ENCODE results near the gene ABHD14A. TPM values are rescaled to one million over a fixed set of nuclear protein-coding genes. Genes with fewer than 3 reads are reported as not detected.

ABHD14A gene
- total and polyA plus RNA-seq, 2 experiments from 2014 or later = 17.1 to 55.1 TPM

DNA sequence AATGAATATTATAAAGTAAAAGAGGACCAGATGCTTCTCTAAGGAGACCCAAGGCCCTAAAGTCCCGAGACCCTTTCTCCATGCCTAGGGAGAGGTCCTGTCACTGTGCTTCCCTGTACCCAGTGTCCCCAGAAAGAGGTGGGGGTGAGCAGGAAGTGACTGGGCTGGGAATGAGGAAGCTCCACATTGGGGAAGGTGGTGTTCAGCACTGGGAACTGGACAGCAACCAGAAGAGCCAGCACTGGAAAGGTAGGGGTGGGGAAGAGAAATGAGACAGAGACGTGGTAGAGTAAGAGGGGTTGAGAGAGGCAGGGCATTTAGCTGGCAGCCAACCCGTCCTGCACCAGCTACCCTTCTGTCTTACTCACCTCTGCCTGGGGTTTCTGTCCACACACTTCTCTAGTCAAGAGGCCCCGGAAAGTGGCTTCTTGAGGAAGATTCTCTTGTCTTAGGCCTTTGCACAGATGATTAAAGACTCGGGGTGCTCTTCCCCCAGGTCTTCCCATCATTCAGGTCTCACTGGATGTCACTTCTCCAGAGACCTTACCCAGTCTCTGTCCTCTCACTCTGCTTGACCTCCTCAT is 45.4 kb upstream of the ABHD14A start:
- Histone ChIP-seq H3K4me1 (ENCODE audit: insufficient read depth) (no peaks in the 10 kb centered on the region), H4K20me1 (ENCODE audit: insufficient read depth, poor library complexity, severe bottlenecking) (no peaks in the 10 kb centered on the region), H3K27ac (no peak overlapping the region), H3K36me3 (replicated peaks; ENCODE audit: insufficient read depth, low read depth) (no peaks in the 10 kb centered on the region), H3K9me3 (ENCODE audit: low read depth) (no peaks in the 10 kb centered on the region), H3K9me2 (replicated peaks; ENCODE audit: insufficient read depth) (no peaks in the 10 kb centered on the region), H3K4me3 (no peak overlapping the region), H3K27me3 (no peaks in the 10 kb centered on the region), H3K4me2 (no peak overlapping the region), H3K79me2 (no peaks in the 10 kb centered on the region), H2AFZ (no peak overlapping the region)
- 75% methylated on average over 5 of the region's 5 CpGs for WGBS (ENCODE audit: low lambda C conversion rate, missing lambda C conversion rate)
- TF ChIP-seq EZH2 (IDR thresholded peaks at IDR 0.05; ENCODE audit: borderline replicate concordance) (no peak), EZH2phosphoT487 (IDR thresholded peaks at IDR 0.05; ENCODE audit: low read depth, severe bottlenecking, unreplicated experiment) (no peak)
- TF ChIP-seq, protein P1, sequence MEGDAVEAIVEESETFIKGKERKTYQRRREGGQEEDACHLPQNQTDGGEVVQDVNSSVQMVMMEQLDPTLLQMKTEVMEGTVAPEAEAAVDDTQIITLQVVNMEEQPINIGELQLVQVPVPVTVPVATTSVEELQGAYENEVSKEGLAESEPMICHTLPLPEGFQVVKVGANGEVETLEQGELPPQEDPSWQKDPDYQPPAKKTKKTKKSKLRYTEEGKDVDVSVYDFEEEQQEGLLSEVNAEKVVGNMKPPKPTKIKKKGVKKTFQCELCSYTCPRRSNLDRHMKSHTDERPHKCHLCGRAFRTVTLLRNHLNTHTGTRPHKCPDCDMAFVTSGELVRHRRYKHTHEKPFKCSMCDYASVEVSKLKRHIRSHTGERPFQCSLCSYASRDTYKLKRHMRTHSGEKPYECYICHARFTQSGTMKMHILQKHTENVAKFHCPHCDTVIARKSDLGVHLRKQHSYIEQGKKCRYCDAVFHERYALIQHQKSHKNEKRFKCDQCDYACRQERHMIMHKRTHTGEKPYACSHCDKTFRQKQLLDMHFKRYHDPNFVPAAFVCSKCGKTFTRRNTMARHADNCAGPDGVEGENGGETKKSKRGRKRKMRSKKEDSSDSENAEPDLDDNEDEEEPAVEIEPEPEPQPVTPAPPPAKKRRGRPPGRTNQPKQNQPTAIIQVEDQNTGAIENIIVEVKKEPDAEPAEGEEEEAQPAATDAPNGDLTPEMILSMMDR (IDR thresholded peaks at IDR 0.05; ENCODE audit: poor library complexity) = no peak
- DNase-seq (ENCODE audit: low spot score) = no peak

DNA sequence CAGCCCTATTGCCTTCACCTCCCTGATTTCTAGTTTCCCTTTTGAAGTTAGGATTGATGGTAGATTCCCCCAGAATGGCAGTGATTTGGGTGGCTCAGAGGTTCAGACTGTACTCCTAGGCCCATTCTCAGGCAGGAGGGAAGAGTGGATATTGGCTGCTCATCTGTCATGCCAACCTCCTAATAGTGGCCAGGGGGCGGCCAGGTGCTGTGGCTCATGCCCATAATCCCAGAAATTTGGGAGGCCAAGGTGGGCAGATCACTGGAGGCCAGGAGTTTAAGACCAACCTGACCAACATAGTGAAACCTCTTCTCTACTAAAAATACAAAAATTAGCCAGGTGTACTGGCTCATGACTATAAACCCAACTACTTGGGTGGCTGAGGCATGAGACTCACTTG is 44.4 kb upstream of the ABHD14A start:
- 88% methylated on average over 1 of the region's 1 CpG for WGBS (ENCODE audit: low lambda C conversion rate, missing lambda C conversion rate)
- no peak overlapping the region for H2AFZ ChIP-seq
- no peaks in the 10 kb centered on the region for H3K79me2 ChIP-seq
- H3K4me1 ChIP-seq (ENCODE audit: insufficient read depth) = no peaks in the 10 kb centered on the region
- no peaks in the 10 kb centered on the region for H3K27me3 ChIP-seq
- no peak overlapping the region for H3K4me2 ChIP-seq
- H3K36me3 ChIP-seq (replicated peaks; ENCODE audit: insufficient read depth, low read depth) = no peaks in the 10 kb centered on the region
- no peaks in the 10 kb centered on the region for H3K9me3 ChIP-seq (ENCODE audit: low read depth)
- no peak overlapping the region for H3K4me3 ChIP-seq
- TF ChIP-seq EZH2 (IDR thresholded peaks at IDR 0.05; ENCODE audit: borderline replicate concordance) (no peak), EZH2phosphoT487 (IDR thresholded peaks at IDR 0.05; ENCODE audit: low read depth, severe bottlenecking, unreplicated experiment) (no peak)
- TF ChIP-seq, protein P1 (IDR thresholded peaks at IDR 0.05; ENCODE audit: poor library complexity) = no peak
- no peaks in the 10 kb centered on the region for H3K9me2 ChIP-seq (replicated peaks; ENCODE audit: insufficient read depth)
- no peak overlapping the region for H3K27ac ChIP-seq
- H4K20me1 ChIP-seq (ENCODE audit: insufficient read depth, poor library complexity, severe bottlenecking) = no peaks in the 10 kb centered on the region
- no peak for DNase-seq (ENCODE audit: low spot score)

DNA sequence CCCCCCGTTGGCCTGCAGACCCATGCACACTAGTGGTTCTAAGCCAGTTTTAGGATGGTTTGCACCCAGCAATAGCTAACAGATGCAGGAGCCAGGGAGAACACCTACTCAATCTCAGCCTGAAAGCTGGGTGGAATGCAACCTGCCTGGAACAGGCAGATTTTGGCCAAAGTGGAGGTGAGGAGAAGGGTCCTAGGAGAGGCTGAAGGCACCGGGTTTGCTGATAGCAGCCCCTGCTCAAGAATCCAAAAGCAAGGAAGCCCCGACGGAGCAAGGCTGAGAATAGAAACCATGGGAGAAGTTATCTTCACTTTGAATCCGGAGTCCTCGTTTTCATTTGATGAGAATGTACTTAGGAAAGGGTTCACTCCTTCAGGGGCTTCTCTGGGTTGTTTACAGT is 43.1 kb upstream of the ABHD14A start:
- Histone ChIP-seq H3K4me2 (no peak overlapping the region), H3K9me2 (replicated peaks; ENCODE audit: insufficient read depth) (no peaks in the 10 kb centered on the region), H3K79me2 (no peaks in the 10 kb centered on the region), H3K4me1 (ENCODE audit: insufficient read depth) (no peaks in the 10 kb centered on the region), H3K9me3 (ENCODE audit: low read depth) (no peaks in the 10 kb centered on the region), H3K27ac (no peak overlapping the region), H3K36me3 (replicated peaks; ENCODE audit: insufficient read depth, low read depth) (no peaks in the 10 kb centered on the region), H3K4me3 (no peak overlapping the region), H2AFZ (no peak overlapping the region), H3K27me3 (no peaks in the 10 kb centered on the region), H4K20me1 (ENCODE audit: insufficient read depth, poor library complexity, severe bottlenecking) (no peaks in the 10 kb centered on the region)
- TF ChIP-seq EZH2 (IDR thresholded peaks at IDR 0.05; ENCODE audit: borderline replicate concordance) (no peak), EZH2phosphoT487 (IDR thresholded peaks at IDR 0.05; ENCODE audit: low read depth, severe bottlenecking, unreplicated experiment) (no peak)
- TF ChIP-seq, protein P1 (IDR thresholded peaks at IDR 0.05; ENCODE audit: poor library complexity) = no peak
- no peak for DNase-seq (ENCODE audit: low spot score)
- WGBS (ENCODE audit: low lambda C conversion rate, missing lambda C conversion rate) = 97% methylated on average over 6 of the region's 6 CpGs

Measured in hepatocyte (in vitro differentiated cells).